ENCODE data around the gene APOD.

Gene APOD

GRCh38 chr3:195542316-195542697 is 41.4 kb downstream of the APOD start:
- no peak for DNase-seq (ENCODE audit: low read depth, low spot score)

GRCh38 chr3:195540511-195540910 is 43.2 kb downstream of the APOD start:
- no peak for DNase-seq (ENCODE audit: low read depth, low spot score)
- no peak overlapping the region for H3K4me3 ChIP-seq (ENCODE audit: low read length)

More at GRCh38 chr3:195542316-195542697, 41.4 kb downstream of the APOD start:
- peak overlapping the region; percentile 72 for H3K4me3 ChIP-seq (ENCODE audit: low read length)

GRCh38 chr3:195540027-195540426 is 43.7 kb downstream of the APOD start:
- DNase-seq (ENCODE audit: low read depth, low spot score): no peak
- no peak overlapping the region for H3K4me3 ChIP-seq (ENCODE audit: low read length)

GRCh38 chr3:195539479-195539878 is 44.3 kb downstream of the APOD start:
- no peak overlapping the region for H3K4me3 ChIP-seq (ENCODE audit: low read length)
- no peak for DNase-seq (ENCODE audit: low read depth, low spot score)

- no peak overlapping the region for H3K4me3 ChIP-seq (ENCODE audit: low read length)
- DNase-seq (ENCODE audit: low read depth, low spot score): no peak
These were observed 45.7 kb downstream of the APOD start for GRCh38 chr3:195537995-195538394.

GRCh38 chr3:195535293-195535692 is 48.4 kb downstream of the APOD start:
- H3K4me3 ChIP-seq (ENCODE audit: low read length): no peak overlapping the region
- no peak for DNase-seq (ENCODE audit: low read depth, low spot score)

- H3K4me3 ChIP-seq (ENCODE audit: low read length): no peak overlapping the region
- no peak for DNase-seq (ENCODE audit: low read depth, low spot score)
These were observed 50.9 kb downstream of the APOD start for GRCh38 chr3:195532834-195533233.

- DNase-seq (ENCODE audit: low read depth, low spot score): no peak
- no peak overlapping the region for H3K4me3 ChIP-seq (ENCODE audit: low read length)
These were observed 51.4 kb downstream of the APOD start for GRCh38 chr3:195532345-195532744.

- no peak for DNase-seq (ENCODE audit: low read depth, low spot score)
- no peak overlapping the region for H3K4me3 ChIP-seq (ENCODE audit: low read length)
These were observed 52.1 kb downstream of the APOD start for GRCh38 chr3:195531683-195532082.

GRCh38 chr3:195526492-195526891 is 57.2 kb downstream of the APOD start:
- no peak overlapping the region for H3K4me3 ChIP-seq (ENCODE audit: low read length)
- DNase-seq (ENCODE audit: low read depth, low spot score): no peak

- no peak overlapping the region for H3K4me3 ChIP-seq (ENCODE audit: low read length)
- no peak for DNase-seq (ENCODE audit: low read depth, low spot score)
These were observed 59.4 kb downstream of the APOD start for GRCh38 chr3:195524171-195524896.

- peak; percentile 20 for DNase-seq (ENCODE audit: low read depth, low spot score)
- H3K4me3 ChIP-seq (ENCODE audit: low read length): no peak overlapping the region
These were observed 61.3 kb downstream of the APOD start for GRCh38 chr3:195522254-195523023.

All from Jurkat, Clone E6-1 (cell line).